ENCODE measurements around the gene NUP50. TPM values are rescaled to one million over a fixed set of nuclear protein-coding genes. Genes with fewer than 3 reads are reported as not detected.

The NUP50 gene
- total and polyA plus RNA-seq, 2 of the 13 experiments (the other 11 are each of a cell fraction or from before 2014, with no cell fraction given) = 14.2 to 52.4 TPM

DNA sequence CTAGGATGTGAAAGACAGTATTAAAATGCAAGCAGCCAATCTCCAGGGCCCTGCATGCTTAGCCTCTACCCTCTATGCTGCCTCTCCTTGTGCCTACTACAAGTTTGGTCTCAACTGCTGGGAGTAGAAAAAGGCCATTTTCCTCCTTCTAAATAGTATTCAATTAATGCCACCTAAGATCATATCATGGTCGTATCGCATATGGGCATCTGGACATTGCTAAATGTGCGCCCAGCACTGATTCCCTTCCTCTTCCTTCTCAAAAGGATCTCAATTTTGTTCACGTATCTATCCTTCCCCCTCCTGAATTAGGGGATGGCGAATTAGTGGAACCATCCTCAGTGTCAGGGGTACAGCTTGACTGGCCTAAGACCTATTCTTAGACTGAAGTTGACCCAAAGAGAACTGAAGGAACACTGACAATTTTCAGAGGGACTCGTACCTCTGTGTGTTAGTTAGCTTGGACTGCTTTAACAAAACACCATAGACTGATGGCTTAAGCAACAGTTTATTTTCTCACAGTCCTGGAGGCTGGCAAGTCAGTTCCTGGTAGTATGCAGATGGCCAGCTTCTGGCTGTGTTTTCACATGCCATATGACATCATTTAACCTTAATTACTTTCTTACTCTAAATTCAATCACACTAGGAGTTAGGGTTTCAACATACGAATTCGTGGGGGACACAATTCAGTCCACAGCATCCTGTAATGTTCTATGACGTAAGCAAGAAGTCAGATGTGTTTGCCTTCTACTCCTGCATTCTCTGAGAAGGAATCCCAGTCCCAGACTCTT is 8.5 kb upstream of the NUP50 start (continued):
- no peak for TF ChIP-seq ZNF496 (CRISPR knock-in tag; IDR thresholded peaks at IDR 0.05; ENCODE audit: insufficient replicate concordance)
- TF ChIP-seq, protein P1, sequence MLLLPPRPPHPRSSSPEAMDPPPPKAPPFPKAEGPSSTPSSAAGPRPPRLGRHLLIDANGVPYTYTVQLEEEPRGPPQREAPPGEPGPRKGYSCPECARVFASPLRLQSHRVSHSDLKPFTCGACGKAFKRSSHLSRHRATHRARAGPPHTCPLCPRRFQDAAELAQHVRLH (CRISPR knock-in tag; IDR thresholded peaks at IDR 0.05; ENCODE audit: borderline replicate concordance, low read depth) = no peak
- TF ChIP-seq, protein P2, sequence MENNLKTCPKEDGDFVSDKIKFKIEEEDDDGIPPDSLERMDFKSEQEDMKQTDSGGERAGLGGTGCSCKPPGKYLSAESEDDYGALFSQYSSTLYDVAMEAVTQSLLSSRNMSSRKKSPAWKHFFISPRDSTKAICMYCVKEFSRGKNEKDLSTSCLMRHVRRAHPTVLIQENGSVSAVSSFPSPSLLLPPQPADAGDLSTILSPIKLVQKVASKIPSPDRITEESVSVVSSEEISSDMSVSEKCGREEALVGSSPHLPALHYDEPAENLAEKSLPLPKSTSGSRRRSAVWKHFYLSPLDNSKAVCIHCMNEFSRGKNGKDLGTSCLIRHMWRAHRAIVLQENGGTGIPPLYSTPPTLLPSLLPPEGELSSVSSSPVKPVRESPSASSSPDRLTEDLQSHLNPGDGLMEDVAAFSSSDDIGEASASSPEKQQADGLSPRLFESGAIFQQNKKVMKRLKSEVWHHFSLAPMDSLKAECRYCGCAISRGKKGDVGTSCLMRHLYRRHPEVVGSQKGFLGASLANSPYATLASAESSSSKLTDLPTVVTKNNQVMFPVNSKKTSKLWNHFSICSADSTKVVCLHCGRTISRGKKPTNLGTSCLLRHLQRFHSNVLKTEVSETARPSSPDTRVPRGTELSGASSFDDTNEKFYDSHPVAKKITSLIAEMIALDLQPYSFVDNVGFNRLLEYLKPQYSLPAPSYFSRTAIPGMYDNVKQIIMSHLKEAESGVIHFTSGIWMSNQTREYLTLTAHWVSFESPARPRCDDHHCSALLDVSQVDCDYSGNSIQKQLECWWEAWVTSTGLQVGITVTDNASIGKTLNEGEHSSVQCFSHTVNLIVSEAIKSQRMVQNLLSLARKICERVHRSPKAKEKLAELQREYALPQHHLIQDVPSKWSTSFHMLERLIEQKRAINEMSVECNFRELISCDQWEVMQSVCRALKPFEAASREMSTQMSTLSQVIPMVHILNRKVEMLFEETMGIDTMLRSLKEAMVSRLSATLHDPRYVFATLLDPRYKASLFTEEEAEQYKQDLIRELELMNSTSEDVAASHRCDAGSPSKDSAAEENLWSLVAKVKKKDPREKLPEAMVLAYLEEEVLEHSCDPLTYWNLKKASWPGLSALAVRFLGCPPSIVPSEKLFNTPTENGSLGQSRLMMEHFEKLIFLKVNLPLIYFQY (CRISPR knock-in tag; IDR thresholded peaks at IDR 0.05; ENCODE audit: borderline replicate concordance) = no peak
- TF ChIP-seq, protein P3, sequence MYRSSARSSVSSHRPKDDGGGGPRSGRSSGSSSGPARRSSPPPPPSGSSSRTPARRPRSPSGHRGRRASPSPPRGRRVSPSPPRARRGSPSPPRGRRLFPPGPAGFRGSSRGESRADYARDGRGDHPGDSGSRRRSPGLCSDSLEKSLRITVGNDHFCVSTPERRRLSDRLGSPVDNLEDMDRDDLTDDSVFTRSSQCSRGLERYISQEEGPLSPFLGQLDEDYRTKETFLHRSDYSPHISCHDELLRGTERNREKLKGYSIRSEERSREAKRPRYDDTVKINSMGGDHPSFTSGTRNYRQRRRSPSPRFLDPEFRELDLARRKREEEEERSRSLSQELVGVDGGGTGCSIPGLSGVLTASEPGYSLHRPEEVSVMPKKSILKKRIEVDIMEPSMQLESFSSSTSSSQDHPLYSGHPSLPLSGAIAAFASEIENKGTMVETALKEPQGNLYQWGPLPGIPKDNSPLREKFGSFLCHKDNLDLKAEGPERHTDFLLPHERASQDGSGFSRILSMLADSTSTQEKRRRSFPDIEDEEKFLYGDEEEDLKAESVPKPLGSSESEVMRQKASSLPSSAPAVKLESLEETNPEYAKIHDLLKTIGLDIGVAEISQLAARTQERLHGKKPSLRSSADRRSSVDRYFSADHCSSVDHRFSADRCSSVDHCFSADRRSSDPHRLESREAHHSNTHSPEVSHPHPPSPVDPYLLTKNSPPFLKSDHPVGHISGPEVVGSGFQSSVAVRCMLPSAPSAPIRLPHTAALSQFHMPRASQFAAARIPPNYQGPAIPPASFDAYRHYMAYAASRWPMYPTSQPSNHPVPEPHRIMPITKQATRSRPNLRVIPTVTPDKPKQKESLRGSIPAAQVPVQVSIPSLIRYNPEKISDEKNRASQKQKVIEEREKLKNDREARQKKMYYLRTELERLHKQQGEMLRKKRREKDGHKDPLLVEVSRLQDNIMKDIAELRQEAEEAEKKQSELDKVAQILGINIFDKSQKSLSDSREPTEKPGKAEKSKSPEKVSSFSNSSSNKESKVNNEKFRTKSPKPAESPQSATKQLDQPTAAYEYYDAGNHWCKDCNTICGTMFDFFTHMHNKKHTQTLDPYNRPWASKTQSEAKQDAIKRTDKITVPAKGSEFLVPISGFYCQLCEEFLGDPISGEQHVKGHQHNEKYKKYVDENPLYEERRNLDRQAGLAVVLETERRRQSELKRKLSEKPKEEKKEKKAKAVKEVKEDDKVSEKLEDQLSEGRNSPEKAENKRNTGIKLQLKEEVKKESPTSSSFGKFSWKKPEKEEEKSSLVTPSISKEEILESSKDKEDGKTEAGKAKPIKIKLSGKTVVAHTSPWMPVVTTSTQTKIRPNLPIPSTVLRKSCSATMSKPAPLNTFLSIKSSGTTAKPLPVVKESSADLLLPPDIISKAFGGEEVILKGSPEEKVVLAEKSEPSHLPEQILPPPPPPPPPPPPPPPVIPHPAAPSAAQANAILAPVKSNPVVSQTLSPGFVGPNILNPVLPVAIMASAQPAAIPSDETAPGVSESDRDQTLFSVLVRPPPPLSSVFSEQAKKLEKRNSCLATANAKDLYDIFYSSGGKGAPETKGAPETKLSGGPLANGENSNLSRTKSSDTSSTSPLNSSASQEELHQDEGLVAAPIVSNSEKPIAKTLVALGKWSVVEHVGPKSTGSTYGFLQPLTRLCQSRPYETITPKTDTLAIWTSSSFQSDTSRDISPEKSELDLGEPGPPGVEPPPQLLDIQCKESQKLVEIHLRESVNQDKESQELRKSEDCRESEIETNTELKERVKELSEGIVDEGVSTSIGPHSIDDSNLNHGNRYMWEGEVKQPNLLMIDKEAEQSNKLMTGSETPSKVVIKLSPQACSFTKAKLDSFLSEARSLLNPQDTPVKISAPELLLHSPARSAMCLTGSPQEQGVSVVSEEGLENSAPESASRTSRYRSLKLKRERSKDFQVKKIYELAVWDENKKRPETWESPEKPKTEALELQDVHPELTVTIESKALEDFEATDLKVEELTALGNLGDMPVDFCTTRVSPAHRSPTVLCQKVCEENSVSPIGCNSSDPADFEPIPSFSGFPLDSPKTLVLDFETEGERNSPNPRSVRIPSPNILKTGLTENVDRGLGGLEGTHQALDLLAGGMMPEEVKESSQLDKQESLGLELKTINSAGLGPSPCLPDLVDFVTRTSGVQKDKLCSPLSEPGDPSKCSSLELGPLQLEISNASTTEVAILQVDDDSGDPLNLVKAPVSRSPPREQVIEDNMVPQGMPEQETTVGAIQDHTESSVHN (CRISPR knock-in tag; IDR thresholded peaks at IDR 0.05) = no peak
